KBM-7 (cell line): ENCODE measurements around the gene CNTFR.

Experiments
- DNase-seq: peaks from one replicate; pipeline ENCODE4 v3.0.0-alpha.2; 2015
- in situ Hi-C: fragments of 300-500 bp; cut with MboI; formaldehyde crosslinking; loops from 2 replicates; pipeline ENCODE4 v1.14.3; 2020; ENCODE audit warnings: low sequenced_read_pairs, low pct_unique_long_range_greater_than_20kb, mixed read lengths

CNTFR gene

DNA sequence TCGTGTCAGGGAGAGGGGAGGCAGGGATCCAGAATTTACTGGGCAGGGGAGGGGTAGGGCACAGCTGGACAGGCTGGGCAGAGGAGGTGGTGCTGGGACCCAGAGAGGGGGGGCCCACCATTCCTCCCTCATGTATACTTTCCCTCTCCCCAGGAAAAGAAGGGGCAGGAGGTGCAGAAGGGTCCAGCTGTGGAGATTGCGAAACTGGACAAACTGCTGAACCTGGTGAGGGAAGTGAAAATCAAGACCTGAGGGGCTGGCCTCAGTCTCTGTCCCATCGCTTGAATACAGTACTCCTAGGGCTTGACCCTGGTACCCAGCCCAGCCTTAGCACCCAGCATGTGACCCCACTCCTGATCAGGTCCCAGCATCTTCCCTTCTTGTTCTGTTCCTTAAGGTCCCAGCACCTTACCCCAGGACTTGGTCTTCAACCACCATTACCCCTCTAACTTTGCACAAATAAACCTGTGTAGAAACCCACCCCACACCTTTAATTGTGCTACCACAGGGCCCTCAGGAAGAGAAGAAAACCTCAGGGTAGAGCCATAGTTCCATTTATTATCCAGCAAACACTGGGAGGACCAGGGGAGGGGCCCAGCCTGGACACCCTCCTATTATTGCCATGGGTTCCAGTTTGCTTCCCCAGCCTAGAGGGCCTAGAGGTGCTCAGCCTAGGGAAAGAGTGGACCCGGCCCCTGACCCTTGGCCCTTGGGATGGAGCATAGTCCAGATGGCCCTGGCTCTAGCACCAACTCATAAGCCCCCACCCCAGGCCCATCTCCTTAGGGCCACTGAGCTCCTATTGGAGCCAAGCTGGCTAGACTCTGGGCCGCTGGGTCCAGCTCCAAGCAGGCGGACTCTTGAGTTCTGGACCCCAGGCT is 68.8 kb downstream of the CNTFR start:
- DNase-seq, result no peak
- in situ Hi-C loops, result no loop called here

DNA sequence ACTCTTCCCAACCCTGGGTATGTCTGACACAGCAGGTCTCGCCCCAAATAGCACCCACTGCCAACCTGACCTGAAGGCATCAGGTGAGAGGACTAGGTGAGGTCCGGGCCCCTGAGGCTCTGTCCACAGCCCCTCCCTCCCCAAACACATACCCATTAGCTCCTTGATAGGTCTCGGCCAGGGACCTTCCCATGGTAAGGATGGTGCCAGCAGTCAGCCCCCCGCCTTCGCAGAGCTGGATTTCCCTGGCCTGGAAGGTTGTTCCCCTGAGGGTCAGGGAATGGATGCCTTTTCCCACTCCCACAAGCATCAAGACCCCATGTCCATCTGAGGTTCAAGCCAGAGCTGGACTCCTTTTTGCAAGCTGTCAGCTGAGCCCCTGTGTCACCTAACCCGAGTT is 69.4 kb downstream of the CNTFR start:
- in situ Hi-C loops, result no loop called here
- no peak for DNase-seq

GRCh38 chr9:34519321-34520020 is 70.1 kb downstream of the CNTFR start:
- in situ Hi-C loops, result no loop called here

DNA sequence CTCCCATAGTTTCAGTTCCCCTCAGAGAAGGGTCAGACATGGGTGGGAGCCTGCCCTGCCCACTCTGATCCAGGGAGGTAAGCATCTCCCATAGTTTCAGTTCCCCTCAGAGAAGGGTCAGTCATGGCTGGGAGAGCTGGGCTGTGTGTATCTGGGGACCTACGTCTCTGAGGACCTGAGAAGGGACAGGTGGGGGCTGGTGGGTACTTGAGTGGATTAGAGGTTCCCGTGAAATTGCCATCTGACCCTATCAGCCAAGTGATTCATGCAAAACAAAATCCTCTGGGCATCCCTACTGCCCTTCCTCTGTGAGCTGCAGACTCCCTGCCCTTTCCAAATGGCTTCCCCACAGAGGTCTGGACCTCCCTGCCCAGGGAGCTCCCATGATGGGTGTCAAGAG is 70.6 kb downstream of the CNTFR start:
- in situ Hi-C loops, result no loop called here
- no peak for DNase-seq

More at GRCh38 chr9:34519321-34520020, 70.1 kb downstream of the CNTFR start:
- DNase-seq, result no peak

DNA sequence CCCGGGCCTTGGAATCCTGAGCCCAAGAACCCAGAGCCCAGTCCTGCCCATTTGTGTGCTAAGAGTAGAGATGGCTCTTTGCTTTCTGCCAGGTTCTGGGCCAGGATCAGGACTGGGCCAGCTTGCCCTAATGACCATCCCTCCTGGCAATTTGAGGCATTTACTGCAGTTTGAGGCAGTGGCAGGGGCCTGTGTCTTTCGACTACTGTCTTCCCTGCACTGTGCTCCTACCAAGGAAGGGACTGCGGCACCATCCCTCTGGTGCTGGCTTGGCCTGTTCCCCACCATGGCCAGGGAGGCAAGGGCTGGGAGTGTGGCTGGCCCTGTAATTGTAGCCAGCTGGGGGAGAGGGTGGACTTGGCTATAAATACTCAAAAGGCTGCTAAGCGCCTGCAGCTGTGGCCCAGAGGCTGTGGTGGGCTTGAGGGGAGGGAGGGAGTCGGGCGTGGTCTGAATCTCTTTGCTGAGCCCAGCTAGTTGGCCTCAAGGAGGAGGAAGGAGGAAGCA is 71.4 kb downstream of the CNTFR start:
- in situ Hi-C loops, result no loop called here
- DNase-seq, result no peak

- DNase-seq, result no peak
- in situ Hi-C loops, result no loop called here
These were observed 72.3 kb downstream of the CNTFR start for GRCh38 chr9:34517185-34517584.

DNA sequence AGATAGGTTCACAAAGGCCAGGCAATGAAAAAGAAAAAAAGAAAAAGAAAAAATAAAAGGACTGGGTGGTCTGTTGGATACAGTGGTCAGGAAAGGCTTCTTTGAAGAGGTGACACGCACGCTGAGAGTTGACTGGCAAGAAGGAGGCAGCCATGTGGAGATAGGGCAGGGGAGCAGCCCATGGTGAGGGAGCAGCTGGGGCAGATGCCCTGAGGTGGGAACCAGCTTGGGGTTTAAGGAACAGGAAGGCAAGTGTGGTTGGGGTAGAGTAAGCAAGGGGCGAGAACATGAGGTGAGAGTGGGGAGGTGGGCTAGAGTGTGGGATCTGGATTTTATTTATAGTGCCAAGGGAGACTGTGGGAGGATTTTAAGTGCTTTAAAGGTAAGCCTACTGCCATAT is 73.6 kb downstream of the CNTFR start:
- DNase-seq, result no peak
- in situ Hi-C loops, result no loop called here

DNA sequence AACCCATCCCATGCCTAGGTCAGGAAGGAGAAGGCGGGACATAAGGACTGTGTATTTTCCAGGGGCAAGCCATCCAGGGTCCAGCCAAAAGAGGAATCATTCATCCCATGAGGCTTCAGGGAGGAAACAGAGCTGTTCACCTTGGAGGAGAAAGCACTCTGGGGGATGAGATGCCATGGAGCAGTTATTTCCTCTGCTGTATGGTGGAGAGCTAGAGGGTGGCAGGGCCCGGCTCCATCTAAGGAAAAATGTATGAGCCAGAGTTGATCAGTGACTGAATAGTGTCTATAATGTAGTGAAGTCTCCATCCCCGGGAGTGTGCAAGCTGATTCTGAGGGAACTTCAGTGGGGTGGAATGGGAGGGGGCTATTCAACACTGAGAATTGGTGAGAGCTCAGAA is 74.7 kb downstream of the CNTFR start:
- DNase-seq, result no peak
- in situ Hi-C loops, result no loop called here

DNA sequence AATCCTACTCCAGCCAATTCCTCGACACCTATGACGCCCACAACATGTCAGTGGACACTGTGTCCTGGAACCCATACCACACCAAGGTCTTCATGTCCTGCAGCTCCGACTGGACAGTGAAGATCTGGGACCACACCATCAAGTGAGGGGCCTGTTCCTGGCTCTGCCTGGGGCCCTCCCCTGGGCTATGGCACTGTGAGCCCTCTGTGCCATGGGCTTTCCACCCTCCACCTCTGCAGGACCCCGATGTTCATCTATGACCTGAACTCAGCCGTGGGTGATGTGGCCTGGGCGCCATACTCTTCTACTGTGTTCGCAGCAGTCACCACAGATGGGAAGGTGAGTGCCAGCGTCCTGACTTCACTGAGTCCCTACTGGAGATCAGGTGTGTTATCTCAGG is 75.1 kb downstream of the CNTFR start:
- no peak for DNase-seq
- in situ Hi-C loops, result no loop called here

GRCh38 chr9:34513567-34514214 is 75.8 kb downstream of the CNTFR start:
- in situ Hi-C loops, result no loop called here
- DNase-seq, result no peak

DNA sequence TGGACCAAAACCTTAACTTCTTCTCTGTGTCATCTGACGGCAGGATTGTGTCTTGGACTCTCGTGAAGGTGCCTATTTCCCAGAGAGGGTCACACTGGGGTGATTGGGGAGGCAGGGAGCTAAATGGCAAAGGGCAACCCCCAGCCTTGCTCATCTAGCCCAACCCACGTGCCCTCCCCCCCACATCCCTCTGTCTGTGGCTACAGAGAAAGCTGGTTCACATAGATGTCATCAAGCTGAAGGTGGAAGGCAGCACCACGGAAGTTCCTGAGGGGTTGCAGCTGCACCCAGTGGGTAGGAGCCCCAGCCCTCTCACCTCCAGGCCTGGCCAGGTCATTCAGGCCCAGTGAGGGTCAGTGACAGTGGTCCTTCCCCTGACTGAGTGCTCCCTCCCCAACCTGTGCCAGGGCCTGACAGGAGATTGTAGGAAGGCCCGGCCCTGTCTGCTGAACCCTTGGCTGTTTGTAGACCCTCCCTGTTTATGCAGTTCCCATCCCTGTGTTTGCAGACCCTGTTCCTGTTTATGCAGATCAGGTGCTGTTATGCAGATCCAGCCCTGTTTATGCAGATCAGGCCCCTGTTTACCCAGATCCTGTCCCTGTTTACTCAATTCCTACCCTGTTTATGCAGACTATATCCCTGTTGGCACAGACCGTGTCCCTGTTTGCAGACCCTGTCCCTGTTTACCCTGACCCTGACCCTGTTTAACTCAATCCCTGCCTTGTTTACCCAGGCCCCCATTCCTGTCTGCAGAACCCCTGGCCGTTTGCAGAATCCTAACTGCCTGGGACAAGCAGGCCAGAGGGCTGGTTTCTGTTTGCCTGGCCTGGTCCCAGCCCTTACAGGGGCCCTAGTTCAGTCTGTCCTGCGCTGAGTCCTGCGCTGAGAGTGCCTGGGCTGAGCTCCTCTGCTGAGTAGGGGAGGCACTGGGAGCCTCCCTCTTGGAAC is 77.1 kb downstream of the CNTFR start:
- in situ Hi-C loops, result no loop called here
- no peak for DNase-seq

DNA sequence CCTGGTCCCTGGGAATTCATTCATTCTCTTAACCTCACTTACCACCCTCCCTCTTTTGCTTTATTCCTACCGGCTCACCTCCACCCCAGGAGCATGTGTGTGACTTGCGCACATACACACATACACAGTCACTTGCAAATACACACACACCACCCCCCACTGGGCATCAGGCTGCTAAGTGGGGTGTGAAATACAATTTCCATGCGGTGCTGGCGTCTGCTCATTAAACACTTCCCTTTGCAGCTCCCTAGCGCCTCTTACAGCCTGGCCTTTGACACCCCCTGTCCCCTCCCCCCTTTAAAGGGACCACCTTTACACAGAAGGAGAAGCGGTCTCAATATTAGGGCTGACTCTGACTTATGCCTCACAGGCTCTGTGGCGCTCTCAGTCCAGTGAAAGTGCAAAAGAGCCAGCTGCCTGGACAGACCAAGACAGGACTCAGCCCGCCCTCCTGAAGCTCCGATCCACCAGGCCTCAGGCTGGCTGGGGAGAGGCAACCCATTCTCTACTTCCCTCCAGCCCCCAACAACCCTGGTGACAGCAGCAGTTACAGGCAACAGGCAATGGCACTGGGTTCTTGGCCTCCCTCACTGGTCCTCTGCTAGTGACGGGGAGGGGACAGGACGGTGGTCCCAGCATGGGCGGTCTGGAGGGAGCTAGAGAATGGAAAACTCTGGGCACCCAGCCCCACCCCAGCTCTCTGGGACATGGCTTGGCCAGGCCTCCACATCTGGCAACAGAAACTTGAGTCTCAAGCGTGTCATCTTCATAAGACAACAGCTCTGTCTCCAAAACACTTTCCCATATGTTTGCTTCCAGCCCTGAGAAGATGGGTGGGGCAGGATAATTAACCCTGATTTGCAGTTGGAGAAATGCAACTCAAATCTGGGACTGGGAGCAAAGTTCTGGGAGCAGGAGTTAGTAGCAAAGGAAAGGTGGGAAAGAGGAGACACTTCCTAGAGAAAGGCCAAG is 78.7 kb downstream of the CNTFR start:
- in situ Hi-C loops, result no loop called here
- no peak for DNase-seq

GRCh38 chr9:34508951-34509350 is 80.6 kb downstream of the CNTFR start:
- in situ Hi-C loops, result no loop called here
- DNase-seq, result no peak

GRCh38 chr9:34508463-34508862 is 81.1 kb downstream of the CNTFR start:
- in situ Hi-C loops, result no loop called here

GRCh38 chr9:34507966-34508365 is 81.6 kb downstream of the CNTFR start:
- in situ Hi-C loops, result no loop called here

More at GRCh38 chr9:34508463-34508862, 81.1 kb downstream of the CNTFR start:
- DNase-seq, result no peak

DNA sequence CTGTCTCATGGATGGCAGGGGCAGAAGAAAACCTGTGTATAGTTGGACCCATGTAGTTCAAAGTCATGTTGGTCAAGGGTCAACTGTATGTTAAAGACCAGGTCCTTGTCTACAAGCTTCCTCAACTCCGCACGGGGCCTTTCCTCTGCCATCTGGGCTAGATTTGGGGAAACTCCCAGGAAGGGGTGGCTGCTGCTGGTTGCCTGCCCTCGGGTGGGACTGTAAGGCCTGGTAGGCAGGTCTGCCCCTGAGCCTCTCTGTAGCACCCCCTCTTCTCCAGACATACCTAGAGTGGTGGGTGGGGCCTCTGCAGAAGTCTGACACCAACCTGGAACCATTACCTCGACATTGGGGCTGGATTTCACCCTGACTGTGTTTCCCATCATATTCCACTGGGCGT is 82.0 kb downstream of the CNTFR start:
- DNase-seq, result no peak
- in situ Hi-C loops, result no loop called here

More at GRCh38 chr9:34507966-34508365, 81.6 kb downstream of the CNTFR start:
- no peak for DNase-seq

- in situ Hi-C loops, result no loop called here
- no peak for DNase-seq
These were observed 82.9 kb downstream of the CNTFR start for GRCh38 chr9:34506623-34507022.
